Measurements from ENCODE around the gene CTNNA1. TPM values are rescaled to one million over a fixed set of nuclear protein-coding genes. Genes with fewer than 3 reads are reported as not detected.

The CTNNA1 gene
- total RNA-seq, 4 donors from 2014 or later = 256 to 405 (median 341) TPM

DNA sequence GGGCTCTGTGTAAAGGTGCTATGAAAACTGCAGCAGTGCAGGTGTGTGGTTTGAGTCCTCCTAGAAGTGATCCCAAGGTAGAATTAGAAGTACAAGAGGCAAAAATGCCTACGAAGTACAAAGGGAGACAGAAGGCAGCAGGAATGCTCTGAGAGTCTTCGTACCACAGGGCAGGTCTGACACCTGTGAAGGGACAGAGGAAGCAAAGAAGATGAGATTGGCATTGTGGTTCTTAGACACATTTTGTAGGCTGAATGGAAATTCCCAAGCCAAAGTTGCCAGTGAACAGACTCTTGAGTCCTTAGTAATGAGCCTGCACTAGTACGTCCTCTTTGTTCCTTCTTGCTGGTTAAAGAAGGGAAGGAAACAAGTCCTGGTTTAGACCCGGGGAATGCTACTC is 123.6 kb downstream of the CTNNA1 start:
- H3K4me3 ChIP-seq (replicated peaks in 1 of 3) = no peak overlapping the region
- no peaks in the 10 kb centered on the region for H3K27me3 ChIP-seq
- peaks cover 0 to 26% of the 10 kb centered on the region in 2 donors for H3K4me1 ChIP-seq
- no peak for TF ChIP-seq CTCF (IDR thresholded peaks at IDR 0.05)
- no peak for TF ChIP-seq POLR2A (IDR thresholded peaks at IDR 0.05)
- no peak for DNase-seq
- 87 to 90% methylated on average over 4 of the region's 4 CpGs for WGBS, 2 donors
- no peaks in the 10 kb centered on the region for H3K9me3 ChIP-seq
- no peaks in the 10 kb centered on the region for H3K36me3 ChIP-seq
- no peak overlapping the region for H3K27ac ChIP-seq
- intact Hi-C loops (cut with DNase I) = no loop called here

- Histone ChIP-seq H3K27ac (no peak overlapping the region), H3K9me3 (no peaks in the 10 kb centered on the region), H3K36me3 (no peaks in the 10 kb centered on the region), H3K4me1 (peaks cover 0 to 31% of the 10 kb centered on the region in 2 donors), H3K4me3 (replicated peaks in 1 of 3) (no peak overlapping the region), H3K27me3 (no peaks in the 10 kb centered on the region)
- WGBS, 2 donors = 85 to 87% methylated on average over 7 of the region's 7 CpGs
- DNase-seq = no peak
- TF ChIP-seq CTCF (IDR thresholded peaks at IDR 0.05) = no peak
- TF ChIP-seq POLR2A (IDR thresholded peaks at IDR 0.05) = no peak
- intact Hi-C loops (cut with DNase I) = no loop called here
Measured at GRCh38 chr5:138878437-138879235, 125.4 kb downstream of the CTNNA1 start.

DNA sequence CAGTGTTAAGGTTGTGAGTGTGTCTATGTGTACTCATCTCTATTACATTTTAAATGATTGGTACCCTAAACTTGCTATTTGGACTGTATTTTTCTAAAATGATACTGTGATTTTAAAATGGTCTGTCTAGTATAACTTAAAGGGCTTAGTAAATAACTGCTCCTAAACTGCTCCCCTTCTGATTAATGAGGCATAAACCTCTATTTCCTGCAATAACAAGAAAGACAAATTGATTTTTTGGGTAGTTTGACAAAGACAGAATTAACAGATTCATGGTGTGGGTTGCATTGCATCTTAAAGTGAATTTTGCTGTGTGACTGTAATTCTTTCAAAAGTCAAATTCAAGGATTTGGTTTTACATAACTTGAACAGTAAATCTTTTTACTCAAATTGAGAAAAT is 130.0 kb downstream of the CTNNA1 start:
- Histone ChIP-seq H3K27ac (no peak overlapping the region), H3K9me3 (no peaks in the 10 kb centered on the region), H3K27me3 (no peaks in the 10 kb centered on the region), H3K4me3 (replicated peaks in 1 of 3) (no peak overlapping the region), H3K36me3 (peaks cover 7% of the 10 kb centered on the region in 2 donors), H3K4me1 (peaks cover 10 to 27% of the 10 kb centered on the region in 2 donors)
- no peak for DNase-seq
- intact Hi-C loops (cut with DNase I) = no loop called here
- TF ChIP-seq CTCF (IDR thresholded peaks at IDR 0.05) (no peak), POLR2A (IDR thresholded peaks at IDR 0.05) (no peak)

GRCh38 chr5:138884094-138884493 is 130.9 kb downstream of the CTNNA1 start:
- WGBS, 2 donors = 95 to 96% methylated on average over 1 of the region's 1 CpG
- Histone ChIP-seq H3K4me1 (peaks cover 10 to 27% of the 10 kb centered on the region in 2 donors), H3K4me3 (replicated peaks in 1 of 3) (no peak overlapping the region), H3K9me3 (no peaks in the 10 kb centered on the region), H3K27me3 (no peaks in the 10 kb centered on the region), H3K27ac (no peak overlapping the region), H3K36me3 (peaks cover 7 to 15% of the 10 kb centered on the region in 2 donors)
- TF ChIP-seq CTCF (IDR thresholded peaks at IDR 0.05) (no peak), POLR2A (IDR thresholded peaks at IDR 0.05) (no peak)
- no peak for DNase-seq
- intact Hi-C loops (cut with DNase I) = no loop called here

GRCh38 chr5:138884554-138884953 is 131.3 kb downstream of the CTNNA1 start:
- Histone ChIP-seq H3K27ac (no peak overlapping the region), H3K27me3 (no peaks in the 10 kb centered on the region), H3K9me3 (no peaks in the 10 kb centered on the region), H3K4me3 (replicated peaks in 1 of 3) (no peak overlapping the region), H3K36me3 (peaks cover 7 to 18% of the 10 kb centered on the region in 2 donors), H3K4me1 (peaks cover 10 to 27% of the 10 kb centered on the region in 2 donors)
- intact Hi-C loops (cut with DNase I) = no loop called here
- no peak for DNase-seq
- TF ChIP-seq CTCF (IDR thresholded peaks at IDR 0.05) = no peak
- TF ChIP-seq POLR2A (IDR thresholded peaks at IDR 0.05) = no peak

Data from thyroid gland (tissue), 4 donors.